GM12878 (cell line): ENCODE results near the gene CRYAB. TPM values are rescaled to one million over a fixed set of nuclear protein-coding genes. Genes with fewer than 3 reads are reported as not detected.

Source experiments
- ATAC-seq: fragments of 200-7000 bp; cut with Tn5 transposase; 3 replicates; pipeline ENCODE4 v1.9.1; 2020; ENCODE audit warnings: mild to moderate bottlenecking, moderate library complexity
- BruUV-seq: library from RNA; stranded (reverse); fragments of 400-500 nt; replicated peaks from 2 replicates; lab custom pipeline; 2021; lab: Mats Ljungman, UMichigan
- CTCF ChIA-PET: fragments of 300-600 bp; sonication (Branson Sonifier 250); formaldehyde crosslinking; extraction: SDS; loops from one replicate; lab custom pipeline; 2021; ENCODE audit warnings: inconsistent platforms; lab: Yijun Ruan, JAX
- POLR2A ChIA-PET: fragments of 350-600 bp; formaldehyde crosslinking; extraction: SDS; loops from one replicate; lab custom pipeline; 2021; ENCODE audit warnings: inconsistent platforms; lab: Charles Lee
- RAD21 ChIA-PET: fragments of 300-600 bp; sonication (Branson Sonifier 250); formaldehyde crosslinking; loops from one replicate; lab custom pipeline; 2023; ENCODE audit warnings: antibody characterized with exemption; ENCODE audit not compliant: unreplicated experiment; lab: Charles Lee
- SMC1A ChIA-PET: fragments of 300-600 bp; sonication (Branson Sonifier 250); formaldehyde crosslinking; loops from one replicate; lab custom pipeline; 2023; ENCODE audit not compliant: unreplicated experiment, uncharacterized antibody; lab: Charles Lee
- DNase-seq: peaks from one replicate; pipeline ENCODE4 v3.0.0-alpha.2; 2011; ENCODE audit warnings: low read depth, low spot score
- FAIRE-seq: peaks from 3 replicates; lab custom pipeline; 2011; peaks lifted over from hg19 to GRCh38; lab: Jason Lieb, UNC
- H2AFZ ChIP-seq: 2 replicates; pipeline ENCODE4 v1.6.0; 2011; ENCODE audit warnings: low read depth, low read length, control low read depth; ENCODE audit not compliant: control insufficient read depth
- H3K27ac ChIP-seq: 2 replicates; pipeline ENCODE4 v1.5.1; 2011; ENCODE audit warnings: control low read depth; ENCODE audit not compliant: control insufficient read depth, insufficient read depth
- H3K27me3 ChIP-seq, 2 experiments: replicated peaks in 1 of 2; 2 replicates each; pipeline versions ENCODE4 v1.6.0 to v1.6.1; 2011; ENCODE audit warnings: low read length in 1 of 2; ENCODE audit not compliant: control insufficient read depth in 2 of 2, insufficient read depth in 2 of 2
- H3K36me3 ChIP-seq, 2 experiments: 2 replicates each; pipeline ENCODE4 v1.5.1; 2011; ENCODE audit warnings: low read length in 1 of 2; ENCODE audit not compliant: control insufficient read depth in 2 of 2, insufficient read depth in 2 of 2
- H3K4me1 ChIP-seq: 2 replicates; pipeline ENCODE4 v1.6.1; 2011; ENCODE audit warnings: mild to moderate bottlenecking, low read length, moderate library complexity, mixed read lengths; ENCODE audit not compliant: control insufficient read depth, insufficient read depth
- H3K4me2 ChIP-seq: 2 replicates; pipeline ENCODE4 v1.6.0; 2011; ENCODE audit warnings: control low read depth; ENCODE audit not compliant: control insufficient read depth, insufficient read depth
- H3K4me3 ChIP-seq: fragments of 200-600 bp; sonication (generic); 2 replicates; pipeline ENCODE4 v1.5.1; 2016
- H3K79me2 ChIP-seq: 2 replicates; pipeline ENCODE4 v1.6.0; 2011; ENCODE audit warnings: low read length; ENCODE audit not compliant: control insufficient read depth, insufficient read depth
- H3K9ac ChIP-seq: 2 replicates; pipeline ENCODE4 v1.8.0; 2011; ENCODE audit warnings: low read length, control low read depth, mixed read lengths; ENCODE audit not compliant: control insufficient read depth, insufficient read depth
- H3K9me3 ChIP-seq: replicated peaks from 3 replicates; pipeline ENCODE4 v1.5.1; 2011; ENCODE audit warnings: mild to moderate bottlenecking, low read length; ENCODE audit not compliant: control insufficient read depth, insufficient read depth
- H4K20me1 ChIP-seq: 2 replicates; pipeline ENCODE4 v1.6.0; 2011; ENCODE audit not compliant: control insufficient read depth, insufficient read depth
- ASH2L ChIP-seq: fragments of 300-600, 200-600 bp; sonication (generic); IDR thresholded peaks from 2 replicates; pipeline ENCODE4 v1.6.1; 2017; ENCODE audit warnings: low read depth, mild to moderate bottlenecking, borderline replicate concordance
- FOXK2 ChIP-seq: fragments of 450-650 bp; IDR thresholded peaks from 2 replicates; pipeline ENCODE4 v1.6.1; 2017; ENCODE audit warnings: mild to moderate bottlenecking, moderate library complexity
- HDGF ChIP-seq: fragments of 450-650 bp; IDR thresholded peaks from 2 replicates; pipeline ENCODE4 v1.6.1; 2016; ENCODE audit warnings: antibody characterized with exemption
- IKZF1 ChIP-seq: fragments of 450-650 bp; conservative IDR thresholded peaks from 2 replicates; pipeline ENCODE4 v1.6.1; 2017; ENCODE audit warnings: antibody characterized with exemption, mild to moderate bottlenecking
- NFXL1 ChIP-seq: fragments of 450-650 bp; IDR thresholded peaks from 2 replicates; pipeline ENCODE4 v1.6.1; 2017; ENCODE audit warnings: antibody characterized with exemption, mild to moderate bottlenecking, borderline replicate concordance
- NRF1 ChIP-seq: conservative IDR thresholded peaks from 2 replicates; pipeline ENCODE4 v1.6.1; 2011; ENCODE audit warnings: mild to moderate bottlenecking, low read depth, low read length, improper control_type of control experiment
- REST ChIP-seq: IDR thresholded peaks from 2 replicates; pipeline ENCODE4 v1.6.1; 2012; ENCODE audit warnings: mild to moderate bottlenecking, low read depth, low read length
- ZNF207 ChIP-seq: fragments of 450-650 bp; IDR thresholded peaks from 2 replicates; pipeline ENCODE4 v1.6.1; 2014; ENCODE audit warnings: antibody characterized with exemption, mild to moderate bottlenecking, borderline replicate concordance
- WGBS: methylation state at CpG from one replicate; pipeline ENCODE4 v1.1.6; 2016; ENCODE audit warnings: low lambda C conversion rate; ENCODE audit not compliant: insufficient replicate concordance, insufficient coverage; ENCODE audit errors: missing lambda C conversion rate; 5-methylcytosine and 5-hydroxymethylcytosine counted together
- in situ Hi-C: fragments of 300-500 bp; cut with MboI; formaldehyde crosslinking; loops from 9 replicates; pipeline ENCODE4 v1.14.3; 2018; ENCODE audit warnings: mixed read lengths
- intact Hi-C: fragments of 100-400 bp; cut with micrococcal nuclease; formaldehyde crosslinking; loops from one replicate; pipeline ENCODE4 v1.14.2; 2022; ENCODE audit not compliant: unreplicated experiment
- polyA plus RNA-seq, 11 experiments: library from polyadenylated mRNA; depleted of rRNA in 4 of 11; unstranded in 6 of 11; stranded (reverse) in 5 of 11; fragments of >200 nt; fragmentation: Nextera tagmentation in 4 of 11; fragmentation: Illumina TruSeq in 1 of 11; extraction: Ambion mirVana in 4 of 11; extraction: Trizol in 1 of 11; gene quantifications; 1 replicate in 1 of 11; 2 replicates in 10 of 11; pipeline versions ENCODE4 v1.2.1 to v1.2.3, GENCODE V29; 2011 to 2016; ENCODE audit warnings: inconsistent platforms in 2 of 11, missing spikeins in 2 of 11, low read depth in 1 of 11
- total RNA-seq, 4 experiments: library from RNA; depleted of rRNA in 3 of 4; stranded (reverse); fragments of >200 nt in 3 of 4; fragmentation: Illumina TruSeq in 1 of 4; extraction: Trizol in 1 of 4; gene quantifications; 2 replicates each; pipeline versions ENCODE4 v1.2.1 to v1.2.3, GENCODE V29; 2013 to 2021

Gene CRYAB
- total and polyA plus RNA-seq, 10 of the 15 experiments (the other 5 are each of a cell fraction or from before 2014, with no cell fraction given): 0.72 to 1.0 TPM; not detected in 8

GRCh38 chr11:111951565-111951964 lies 40.0 kb upstream of the CRYAB start:
- DNase-seq: no peak
- no TSS peak for BruUV-seq
- RAD21 ChIA-PET: no interaction called here

More at GRCh38 chr11:111951565-111951964, 40.0 kb upstream of the CRYAB start:
- ChIA-PET SMC1A (no interaction called here), CTCF (no interaction called here), POLR2A (no interaction called here)
- FAIRE-seq: no peak
- H3K27me3 ChIP-seq: no peaks in the 10 kb centered on the region
- no peaks in the 10 kb centered on the region for H3K36me3 ChIP-seq
- WGBS: 49% methylated on average over 3 of the region's 3 CpGs
- H2AFZ ChIP-seq: no peak overlapping the region
- peaks cover 2% of the 10 kb centered on the region; the same call in 1 of the 3 replicates for H3K9me3 ChIP-seq
- no peak overlapping the region for H3K4me2 ChIP-seq
- H3K27ac ChIP-seq: no peak overlapping the region
- TF ChIP-seq HDGF (no peak), NRF1 (no peak), IKZF1 (no peak), ASH2L (no peak), NFXL1 (no peak), REST (no peak), ZNF207 (no peak), FOXK2 (no peak)
- in situ Hi-C loops (no loop called here), intact Hi-C loops (no loop called here)
- H3K4me1 ChIP-seq: peaks cover 8% of the 10 kb centered on the region
- H3K79me2 ChIP-seq: no peaks in the 10 kb centered on the region
- no peaks in the 10 kb centered on the region for H4K20me1 ChIP-seq
- ATAC-seq: no peak
- H3K9ac ChIP-seq: no peak overlapping the region
- no peak overlapping the region for H3K4me3 ChIP-seq
